ENCODE results near the gene ARRDC5.

DNA sequence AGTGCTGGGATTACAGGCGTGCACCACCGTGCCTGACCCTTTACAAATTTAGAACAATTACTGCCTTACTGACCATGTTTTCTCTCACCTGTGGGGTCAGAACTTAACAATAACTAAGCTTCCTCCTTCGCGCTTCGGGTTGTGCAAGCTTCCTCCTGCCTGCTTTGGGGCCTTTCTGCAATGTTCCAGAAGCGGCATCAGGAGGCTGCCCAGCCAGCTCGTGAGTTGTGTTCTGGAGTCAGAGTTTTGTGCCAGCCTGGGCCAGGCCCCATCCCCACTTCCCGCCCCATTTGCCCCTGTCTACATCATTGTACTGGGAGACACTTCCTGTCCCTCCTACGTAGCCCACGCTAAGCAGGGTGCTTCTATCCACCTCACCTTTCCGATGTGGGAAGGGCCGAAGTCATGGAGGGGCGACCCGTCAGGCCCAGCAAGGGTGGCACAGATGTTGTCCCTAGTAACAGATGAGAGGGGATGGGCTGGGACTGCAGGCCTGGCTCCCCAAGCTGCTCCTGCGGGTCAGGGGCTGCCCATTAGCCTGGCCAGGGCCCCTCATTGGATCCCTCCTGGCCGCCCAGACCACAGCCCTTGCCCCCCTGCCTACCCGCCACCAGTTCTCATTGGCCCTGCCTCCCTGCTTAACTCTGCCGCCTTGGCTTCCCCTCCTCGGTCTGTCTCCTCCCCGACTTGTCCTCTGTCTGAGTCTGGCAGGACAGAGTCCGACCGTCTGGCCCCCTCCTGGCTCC is 20.0 kb upstream of the ARRDC5 start:
- TF ChIP-seq, protein P1, sequence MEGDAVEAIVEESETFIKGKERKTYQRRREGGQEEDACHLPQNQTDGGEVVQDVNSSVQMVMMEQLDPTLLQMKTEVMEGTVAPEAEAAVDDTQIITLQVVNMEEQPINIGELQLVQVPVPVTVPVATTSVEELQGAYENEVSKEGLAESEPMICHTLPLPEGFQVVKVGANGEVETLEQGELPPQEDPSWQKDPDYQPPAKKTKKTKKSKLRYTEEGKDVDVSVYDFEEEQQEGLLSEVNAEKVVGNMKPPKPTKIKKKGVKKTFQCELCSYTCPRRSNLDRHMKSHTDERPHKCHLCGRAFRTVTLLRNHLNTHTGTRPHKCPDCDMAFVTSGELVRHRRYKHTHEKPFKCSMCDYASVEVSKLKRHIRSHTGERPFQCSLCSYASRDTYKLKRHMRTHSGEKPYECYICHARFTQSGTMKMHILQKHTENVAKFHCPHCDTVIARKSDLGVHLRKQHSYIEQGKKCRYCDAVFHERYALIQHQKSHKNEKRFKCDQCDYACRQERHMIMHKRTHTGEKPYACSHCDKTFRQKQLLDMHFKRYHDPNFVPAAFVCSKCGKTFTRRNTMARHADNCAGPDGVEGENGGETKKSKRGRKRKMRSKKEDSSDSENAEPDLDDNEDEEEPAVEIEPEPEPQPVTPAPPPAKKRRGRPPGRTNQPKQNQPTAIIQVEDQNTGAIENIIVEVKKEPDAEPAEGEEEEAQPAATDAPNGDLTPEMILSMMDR (IDR thresholded peaks at IDR 0.05; ENCODE audit: extremely low read depth in 1 of 2, insufficient read depth in 1 of 2, low read depth in 1 of 2, low read length in 2 of 2), result no peak
- no peak for TF ChIP-seq MYC (IDR thresholded peaks at IDR 0.05; ENCODE audit: low read depth, low read length)
- TF ChIP-seq, protein P2, sequence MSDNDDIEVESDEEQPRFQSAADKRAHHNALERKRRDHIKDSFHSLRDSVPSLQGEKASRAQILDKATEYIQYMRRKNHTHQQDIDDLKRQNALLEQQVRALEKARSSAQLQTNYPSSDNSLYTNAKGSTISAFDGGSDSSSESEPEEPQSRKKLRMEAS (IDR thresholded peaks at IDR 0.05; ENCODE audit: insufficient read depth, insufficient read length), result no peak
- TF ChIP-seq POLR2AphosphoS5 (IDR thresholded peaks at IDR 0.05; ENCODE audit: insufficient read depth, low read depth, low read length), result no peak
- no peak for TF ChIP-seq POLR2A (IDR thresholded peaks at IDR 0.05; ENCODE audit: low read depth, low read length)
- TF ChIP-seq JUN (IDR thresholded peaks at IDR 0.05; ENCODE audit: borderline replicate concordance, insufficient read depth, insufficient read length, low read depth), result no peak
- no peak for TF ChIP-seq EZH2 (IDR thresholded peaks at IDR 0.05; ENCODE audit: borderline replicate concordance, low read depth, low read length, severe bottlenecking)
